GM23338 (cell line): Measurements from ENCODE around the gene AKNAD1.
A peak's percentile ranks its signal among the peaks of the same experiment; 100 is the strongest.

Experiments used
- CTCF ChIP-seq, 2 experiments: fragments of 200-600 bp in 1 of 2; sonication (generic) in 1 of 2; conservative IDR thresholded peaks; 2 replicates each; pipeline versions ENCODE4 v1.5.1 to v1.6.1; 2016 to 2017; ENCODE audit warnings: antibody characterized with exemption in 2 of 2, low read depth in 2 of 2, mild to moderate bottlenecking in 2 of 2, moderate library complexity in 1 of 2
- EZH2phosphoT487 ChIP-seq: fragments of 200-600 bp; sonication (generic); IDR thresholded peaks from one replicate; pipeline ENCODE4 v1.8.1; 2018; ENCODE audit warnings: antibody characterized with exemption; ENCODE audit not compliant: unreplicated experiment
- NANOG ChIP-seq: IDR thresholded peaks from 2 replicates; pipeline ENCODE4 v1.6.1; 2016; ENCODE audit warnings: antibody characterized with exemption, borderline replicate concordance
- POLR2AphosphoS5 ChIP-seq: IDR thresholded peaks from 2 replicates; pipeline ENCODE4 v1.6.1; 2016; ENCODE audit warnings: antibody characterized with exemption, low read depth
- TF ChIP-seq, protein P1 (sequence below): IDR thresholded peaks from one replicate; pipeline ENCODE4 v1.6.1; 2018; ENCODE audit warnings: antibody characterized with exemption; ENCODE audit not compliant: unreplicated experiment

DNA sequence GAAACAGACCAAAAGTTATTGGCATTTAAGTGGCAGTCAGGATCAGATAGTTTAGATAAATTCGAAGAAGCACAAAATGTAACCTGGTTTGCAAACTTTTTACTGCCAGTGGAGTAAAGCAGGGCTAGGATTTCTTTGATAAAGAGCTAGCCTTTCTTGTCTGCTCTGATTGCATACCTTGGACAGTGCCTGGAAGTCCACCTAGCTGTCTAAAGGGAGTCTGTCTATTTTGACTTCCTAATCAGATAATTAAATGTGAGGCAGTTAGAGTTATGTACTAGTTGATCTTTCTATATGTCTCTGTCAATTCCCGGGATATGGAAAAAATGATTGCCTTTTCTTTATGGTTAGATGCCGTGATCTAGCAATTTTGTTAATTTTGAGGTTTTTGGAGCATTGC lies 24.0 kb upstream of the AKNAD1 start:
- TF ChIP-seq CTCF (conservative IDR thresholded peaks at IDR 0.05; ENCODE audit: low read depth in 2 of 2), result no peak
- TF ChIP-seq EZH2phosphoT487, result no peak
- TF ChIP-seq, protein P1, sequence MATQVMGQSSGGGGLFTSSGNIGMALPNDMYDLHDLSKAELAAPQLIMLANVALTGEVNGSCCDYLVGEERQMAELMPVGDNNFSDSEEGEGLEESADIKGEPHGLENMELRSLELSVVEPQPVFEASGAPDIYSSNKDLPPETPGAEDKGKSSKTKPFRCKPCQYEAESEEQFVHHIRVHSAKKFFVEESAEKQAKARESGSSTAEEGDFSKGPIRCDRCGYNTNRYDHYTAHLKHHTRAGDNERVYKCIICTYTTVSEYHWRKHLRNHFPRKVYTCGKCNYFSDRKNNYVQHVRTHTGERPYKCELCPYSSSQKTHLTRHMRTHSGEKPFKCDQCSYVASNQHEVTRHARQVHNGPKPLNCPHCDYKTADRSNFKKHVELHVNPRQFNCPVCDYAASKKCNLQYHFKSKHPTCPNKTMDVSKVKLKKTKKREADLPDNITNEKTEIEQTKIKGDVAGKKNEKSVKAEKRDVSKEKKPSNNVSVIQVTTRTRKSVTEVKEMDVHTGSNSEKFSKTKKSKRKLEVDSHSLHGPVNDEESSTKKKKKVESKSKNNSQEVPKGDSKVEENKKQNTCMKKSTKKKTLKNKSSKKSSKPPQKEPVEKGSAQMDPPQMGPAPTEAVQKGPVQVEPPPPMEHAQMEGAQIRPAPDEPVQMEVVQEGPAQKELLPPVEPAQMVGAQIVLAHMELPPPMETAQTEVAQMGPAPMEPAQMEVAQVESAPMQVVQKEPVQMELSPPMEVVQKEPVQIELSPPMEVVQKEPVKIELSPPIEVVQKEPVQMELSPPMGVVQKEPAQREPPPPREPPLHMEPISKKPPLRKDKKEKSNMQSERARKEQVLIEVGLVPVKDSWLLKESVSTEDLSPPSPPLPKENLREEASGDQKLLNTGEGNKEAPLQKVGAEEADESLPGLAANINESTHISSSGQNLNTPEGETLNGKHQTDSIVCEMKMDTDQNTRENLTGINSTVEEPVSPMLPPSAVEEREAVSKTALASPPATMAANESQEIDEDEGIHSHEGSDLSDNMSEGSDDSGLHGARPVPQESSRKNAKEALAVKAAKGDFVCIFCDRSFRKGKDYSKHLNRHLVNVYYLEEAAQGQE, result peak; percentile 52
- no peak for TF ChIP-seq NANOG
- TF ChIP-seq POLR2AphosphoS5, result no peak
